Activated CD8-positive, alpha-beta memory T cell treated with anti-CD3 and anti-CD28 coated beads for 48 hours (primary cell): Measurements from ENCODE around the gene FAM241B.

ENCODE experiments used
- DNase-seq, 3 experiments: peaks; one replicate each; pipeline ENCODE4 v3.0.0-alpha.2; 2020; ENCODE audit warnings: low read depth in 2 of 3, low spot score in 2 of 3

The FAM241B gene

GRCh38 chr10:69647126-69647525, 17.1 kb downstream of the FAM241B start:
- no peak for DNase-seq

- DNase-seq: no peak
Observed at GRCh38 chr10:69647819-69648218, 17.8 kb downstream of the FAM241B start.

- DNase-seq: no peak
Observed at GRCh38 chr10:69648461-69648860, 18.4 kb downstream of the FAM241B start.

GRCh38 chr10:69649786-69650550, 19.9 kb downstream of the FAM241B start:
- DNase-seq: no peak

DNA sequence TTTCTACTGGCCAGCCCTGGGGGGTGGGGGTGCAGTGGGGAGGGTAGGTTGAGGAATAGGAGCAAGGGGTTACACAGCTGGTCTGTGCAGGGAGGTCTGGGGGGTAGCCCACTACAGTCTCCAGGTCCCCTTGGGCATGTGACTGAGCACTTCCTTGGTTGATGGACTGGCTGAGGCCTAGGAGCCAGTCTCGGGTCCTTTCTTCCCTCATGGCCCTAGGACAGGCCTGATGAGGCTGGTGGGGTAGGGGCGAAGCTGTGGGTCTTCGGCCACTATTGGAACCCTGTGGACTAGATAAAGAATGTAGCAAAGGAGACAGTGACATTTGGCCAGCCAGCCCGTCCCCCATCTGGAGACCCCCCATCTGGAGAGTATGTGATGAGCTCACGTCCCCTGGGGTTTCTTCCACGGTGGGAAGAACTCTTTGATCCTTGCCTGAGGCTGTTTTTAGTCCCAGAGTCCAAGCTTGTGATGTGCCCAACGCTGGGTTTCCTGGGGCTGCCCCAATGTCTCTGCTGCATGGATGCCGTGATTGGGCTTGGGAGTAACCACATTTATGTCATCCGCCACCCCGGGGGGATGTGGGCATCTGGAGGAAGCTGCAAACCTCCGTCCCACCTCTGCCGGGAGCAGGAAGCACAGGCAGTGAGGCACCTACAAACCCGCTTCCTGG, 20.7 kb downstream of the FAM241B start:
- DNase-seq: no peak

- no peak for DNase-seq
Observed at GRCh38 chr10:69651362-69651761, 21.3 kb downstream of the FAM241B start.

DNA sequence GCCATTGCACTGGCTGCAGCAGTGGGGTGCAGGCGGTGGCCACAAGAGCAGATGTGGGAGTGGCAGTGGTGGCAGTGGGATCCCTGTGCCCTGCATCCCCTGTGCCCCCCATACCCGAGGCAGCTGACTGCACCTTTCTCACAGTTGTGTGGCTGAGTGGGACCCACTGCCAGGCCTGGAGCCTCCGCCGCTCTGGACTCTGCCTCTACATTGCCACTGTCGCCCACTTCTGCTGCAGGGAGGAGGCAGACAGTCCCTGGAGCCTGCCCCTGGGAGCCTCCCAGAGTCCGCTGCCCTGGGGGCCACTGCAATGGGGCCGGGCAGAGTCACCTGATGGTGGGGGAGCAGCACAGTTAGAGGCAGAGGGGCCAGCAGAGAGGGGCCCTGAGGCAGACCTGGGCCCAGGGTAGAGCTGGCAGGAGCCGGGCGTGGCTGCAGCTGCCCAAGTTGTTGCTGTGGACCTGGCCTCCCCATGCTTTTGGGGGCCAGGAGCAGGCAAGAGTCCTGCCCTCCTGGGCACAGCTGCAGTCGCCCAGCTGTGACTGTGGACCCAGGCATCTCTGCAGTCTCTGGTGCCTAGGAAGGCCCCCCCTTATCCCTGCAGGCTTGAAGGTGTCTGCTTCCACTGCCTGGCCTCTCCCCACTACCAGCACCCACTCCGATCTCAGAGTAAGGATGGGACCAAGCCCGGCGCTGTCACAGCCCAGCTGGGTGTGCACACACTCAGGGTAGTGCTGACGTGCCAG, 22.2 kb downstream of the FAM241B start:
- DNase-seq: no peak

GRCh38 chr10:69652857-69653199, 22.8 kb downstream of the FAM241B start:
- DNase-seq: no peak

DNA sequence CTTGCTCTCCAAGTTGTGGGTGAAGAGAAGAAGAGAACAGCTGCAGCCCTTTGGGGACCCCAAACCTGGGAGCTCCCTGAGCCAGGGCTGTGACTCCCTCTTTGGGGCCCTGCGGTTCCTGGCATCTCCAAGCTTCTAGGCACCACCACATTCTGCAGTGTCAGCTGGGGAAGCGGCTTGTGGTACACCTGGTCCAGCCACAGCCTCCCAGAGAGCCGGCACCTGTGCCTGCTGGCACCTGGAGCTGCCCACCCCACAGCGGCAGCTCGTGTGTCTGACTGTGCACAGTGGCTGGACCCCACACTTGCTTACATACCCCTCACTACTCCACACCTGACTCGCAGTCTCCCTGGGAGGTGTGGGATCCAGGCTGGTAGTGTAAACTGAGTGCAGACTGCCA, 23.5 kb downstream of the FAM241B start:
- no peak for DNase-seq

GRCh38 chr10:69655124-69655867, 25.2 kb downstream of the FAM241B start:
- DNase-seq: no peak

GRCh38 chr10:69655868-69656555, 26.0 kb downstream of the FAM241B start:
- no peak for DNase-seq

- DNase-seq: no peak
Observed at GRCh38 chr10:69656742-69657269, 26.8 kb downstream of the FAM241B start.

DNA sequence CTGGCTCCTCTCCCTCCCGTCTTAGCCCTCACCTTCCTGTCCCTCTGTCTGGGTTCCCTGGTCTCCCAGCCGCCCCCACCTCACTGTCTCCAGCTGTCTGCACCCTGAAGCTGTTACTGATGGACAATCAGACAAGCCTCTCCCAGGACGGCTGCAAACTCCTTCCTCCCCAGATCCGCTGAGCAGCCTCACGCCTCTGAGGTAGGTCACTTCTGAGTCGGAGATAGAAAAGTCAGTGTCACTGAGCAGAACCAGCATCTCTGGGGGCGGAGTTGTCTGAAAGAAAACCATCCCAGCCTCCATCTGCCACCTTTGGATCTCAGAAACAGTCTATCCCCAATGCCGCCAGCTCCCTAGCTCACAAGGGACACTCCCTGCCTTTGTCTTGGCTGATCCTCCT, 27.4 kb downstream of the FAM241B start:
- no peak for DNase-seq

DNA sequence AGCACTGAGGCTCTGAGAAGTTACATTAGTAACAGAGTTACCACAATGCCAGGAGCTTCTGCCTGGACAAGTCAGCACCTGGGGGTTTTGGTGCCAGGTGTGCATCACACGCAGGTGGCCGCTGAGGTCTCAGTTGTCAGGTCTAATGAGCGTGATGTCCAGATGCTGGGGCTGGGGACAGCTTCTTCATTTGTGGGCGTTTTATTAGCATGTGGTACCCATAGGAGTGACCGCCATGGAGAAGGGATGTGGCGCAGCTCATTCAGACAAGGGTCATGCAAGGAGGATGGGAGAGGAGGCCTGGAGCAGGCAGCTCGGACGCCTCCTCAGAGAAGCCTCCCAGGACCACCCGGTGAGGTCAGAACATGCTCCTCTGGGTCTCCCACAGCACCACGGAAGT, 27.8 kb downstream of the FAM241B start:
- no peak for DNase-seq

- DNase-seq: no peak
Observed at GRCh38 chr10:69659241-69660038, 29.4 kb downstream of the FAM241B start.

GRCh38 chr10:69660296-69660695, 30.2 kb downstream of the FAM241B start:
- no peak for DNase-seq

- no peak for DNase-seq
Observed at GRCh38 chr10:69661414-69662172, 31.5 kb downstream of the FAM241B start.

DNA sequence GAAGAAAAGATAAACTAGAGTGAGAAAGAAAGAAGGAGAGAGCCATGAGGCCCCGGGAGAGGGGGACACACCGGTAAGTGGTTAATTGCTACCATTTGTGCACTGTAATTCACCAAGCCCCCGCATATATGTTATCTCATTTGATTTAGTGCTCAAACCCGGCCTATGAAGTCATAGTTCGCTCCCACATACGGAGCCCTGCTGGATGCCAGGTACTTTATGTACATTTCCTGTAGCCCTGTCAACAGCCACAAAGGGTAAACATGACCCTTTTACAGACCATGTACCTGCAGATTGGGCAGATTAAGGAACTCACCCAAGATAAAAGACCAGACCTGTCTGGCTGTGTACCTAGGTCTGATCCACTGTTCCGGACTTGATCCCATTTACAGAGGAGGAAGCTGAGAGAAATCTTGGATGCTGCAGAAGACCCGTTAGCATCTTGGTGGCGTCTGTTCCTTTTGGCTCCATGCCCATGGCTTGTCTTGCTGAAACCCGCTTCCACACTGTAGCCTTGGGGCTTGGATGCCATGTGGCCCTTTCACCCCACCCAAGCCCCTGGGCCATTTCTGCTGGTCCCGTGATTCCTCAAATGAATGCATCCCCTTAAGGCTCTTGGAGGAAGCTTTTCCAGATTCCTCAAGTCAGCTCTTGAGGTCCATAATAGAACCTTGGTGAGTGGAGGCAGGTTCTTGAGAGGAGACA, 32.3 kb downstream of the FAM241B start:
- DNase-seq: no peak
